ENCODE measurements around the gene ATF7IP. TPM values are rescaled to one million over a fixed set of nuclear protein-coding genes. Genes with fewer than 3 reads are reported as not detected.
"Not testable (repeated sequence)": the region's sequence is repeated elsewhere in the genome, so short reads cannot be mapped to it uniquely, and the experiment has no call there.

ATF7IP gene
- total RNA-seq, 1 experiment from 2014 or later = 172 TPM

- Histone ChIP-seq H3K18ac (ENCODE audit: insufficient read length, low read depth, low read length) (no peak overlapping the region), H2AK5ac (ENCODE audit: insufficient read length, low read length) (no peak overlapping the region), H2BK120ac (ENCODE audit: low read depth, low read length, poor library complexity, severe bottlenecking) (no peak overlapping the region), H2BK20ac (ENCODE audit: low read depth, low read length, poor library complexity, severe bottlenecking) (no peak overlapping the region), H4K5ac (ENCODE audit: insufficient read length, low read depth, low read length) (no peak overlapping the region), H3K4ac (ENCODE audit: low read depth, low read length) (no peak overlapping the region), H2BK15ac (ENCODE audit: low read depth, low read length) (no peak overlapping the region), H4K20me1 (ENCODE audit: control insufficient read depth, insufficient read depth, insufficient read length) (no peaks in the 10 kb centered on the region), H3K27me3 (ENCODE audit: insufficient read depth, low read length) (no peaks in the 10 kb centered on the region), H3K23me2 (ENCODE audit: insufficient read length, low read depth, low read length, poor library complexity, severe bottlenecking) (no peaks in the 10 kb centered on the region), H3T11ph (ENCODE audit: low read length) (no peak overlapping the region), H3K23ac (ENCODE audit: insufficient read length, low read depth, low read length) (no peak overlapping the region), H3K27ac (ENCODE audit: insufficient read length, low read depth, low read length) (no peak overlapping the region), H3K79me2 (ENCODE audit: insufficient read depth, low read length) (no peaks in the 10 kb centered on the region), H3K79me1 (ENCODE audit: insufficient read depth, low read depth, low read length, poor library complexity, severe bottlenecking) (no peaks in the 10 kb centered on the region), H3K4me2 (ENCODE audit: insufficient read depth, insufficient read length, low read length) (no peak overlapping the region), H2BK12ac (ENCODE audit: insufficient read length, low read depth, low read length) (no peak overlapping the region), H4K8ac (replicated peaks; ENCODE audit: insufficient read length, low read depth, low read length) (no peak overlapping the region), H2AFZ (ENCODE audit: low read length) (no peak overlapping the region), H3K14ac (ENCODE audit: insufficient read depth, low read length) (no peak overlapping the region), H2BK5ac (ENCODE audit: insufficient read length, low read length) (no peak overlapping the region), H4K91ac (ENCODE audit: insufficient read length, low read depth, low read length) (no peak overlapping the region), H3K9me3 (ENCODE audit: control insufficient read depth, low read depth, low read length) (peaks cover 6% of the 10 kb centered on the region), H3K9ac (ENCODE audit: extremely low read depth, insufficient read length, low read length) (no peak overlapping the region), H3K4me1 (ENCODE audit: insufficient read depth, low read length) (no peaks in the 10 kb centered on the region), H3K56ac (ENCODE audit: insufficient read length, low read depth, low read length) (no peak overlapping the region)
- DNase-seq = no peak
- H3K4me1 Mint-ChIP-seq = no peaks in the 10 kb centered on the region
- no peak overlapping the region for H3K27ac Mint-ChIP-seq
- H3K4me3 Mint-ChIP-seq = no peak overlapping the region
- peaks cover 3% of the 10 kb centered on the region; the same call in 1 of the 2 replicates for H3K27me3 Mint-ChIP-seq (ENCODE audit: low read depth)
- H3K36me3 Mint-ChIP-seq (ENCODE audit: insufficient read depth in 1 of 3, low read depth in 3 of 3) = peaks cover 3 to 21% (median 17%) of the 10 kb centered on the region in 3 experiments; a peak in 6 of 7 replicates
- no peak for TF ChIP-seq CTCF (conservative IDR thresholded peaks at IDR 0.05)
- H3K9me3 Mint-ChIP-seq = peaks cover 29 to 46% of the 10 kb centered on the region in 2 experiments
Observed at GRCh38 chr12:14340371-14340770, 25.1 kb upstream of the ATF7IP start.

GRCh38 chr12:14351524-14351923 is 14.0 kb upstream of the ATF7IP start:
- H2AK5ac ChIP-seq (ENCODE audit: insufficient read length, low read length); H2BK15ac ChIP-seq (ENCODE audit: low read depth, low read length); H3K4ac ChIP-seq (ENCODE audit: low read depth, low read length); H3K79me2 ChIP-seq (ENCODE audit: insufficient read depth, low read length); H3K4me1 ChIP-seq (ENCODE audit: insufficient read depth, low read length); H3K18ac ChIP-seq (ENCODE audit: insufficient read length, low read depth, low read length); H3K9ac ChIP-seq (ENCODE audit: extremely low read depth, insufficient read length, low read length); H2BK20ac ChIP-seq (ENCODE audit: low read depth, low read length, poor library complexity, severe bottlenecking); H3K23ac ChIP-seq (ENCODE audit: insufficient read length, low read depth, low read length); H3K9me3 ChIP-seq (ENCODE audit: control insufficient read depth, low read depth, low read length); H3K4me3 Mint-ChIP-seq; H3K27me3 Mint-ChIP-seq (ENCODE audit: low read depth); H4K20me1 ChIP-seq (ENCODE audit: control insufficient read depth, insufficient read depth, insufficient read length); H3K56ac ChIP-seq (ENCODE audit: insufficient read length, low read depth, low read length); H4K5ac ChIP-seq (ENCODE audit: insufficient read length, low read depth, low read length); H3K27me3 ChIP-seq (ENCODE audit: insufficient read depth, low read length); H3T11ph ChIP-seq (ENCODE audit: low read length); H3K4me2 ChIP-seq (ENCODE audit: insufficient read depth, insufficient read length, low read length); H3K4me1 Mint-ChIP-seq; H2BK120ac ChIP-seq (ENCODE audit: low read depth, low read length, poor library complexity, severe bottlenecking); H2BK12ac ChIP-seq (ENCODE audit: insufficient read length, low read depth, low read length); DNase-seq; H2AFZ ChIP-seq (ENCODE audit: low read length); H4K8ac ChIP-seq (replicated peaks; ENCODE audit: insufficient read length, low read depth, low read length); H2BK5ac ChIP-seq (ENCODE audit: insufficient read length, low read length); H4K91ac ChIP-seq (ENCODE audit: insufficient read length, low read depth, low read length); H3K27ac Mint-ChIP-seq; H3K79me1 ChIP-seq (ENCODE audit: insufficient read depth, low read depth, low read length, poor library complexity, severe bottlenecking); H3K23me2 ChIP-seq (ENCODE audit: insufficient read length, low read depth, low read length, poor library complexity, severe bottlenecking); H3K14ac ChIP-seq (ENCODE audit: insufficient read depth, low read length); H3K27ac ChIP-seq (ENCODE audit: insufficient read length, low read depth, low read length): not testable (repeated sequence)
- H3K36me3 Mint-ChIP-seq (ENCODE audit: insufficient read depth in 1 of 3, low read depth in 3 of 3) = peaks cover 30 to 44% (median 44%) of the 10 kb centered on the region in 3 experiments
- H3K9me3 Mint-ChIP-seq = peaks cover 55 to 56% of the 10 kb centered on the region in 2 experiments
- no CpG with 5 or more reads among the region's 4 CpGs for WGBS (ENCODE audit: extremely low coverage, insufficient read length, low lambda C conversion rate)
